ENCODE results near the gene NDUFB10.

Gene NDUFB10

DNA sequence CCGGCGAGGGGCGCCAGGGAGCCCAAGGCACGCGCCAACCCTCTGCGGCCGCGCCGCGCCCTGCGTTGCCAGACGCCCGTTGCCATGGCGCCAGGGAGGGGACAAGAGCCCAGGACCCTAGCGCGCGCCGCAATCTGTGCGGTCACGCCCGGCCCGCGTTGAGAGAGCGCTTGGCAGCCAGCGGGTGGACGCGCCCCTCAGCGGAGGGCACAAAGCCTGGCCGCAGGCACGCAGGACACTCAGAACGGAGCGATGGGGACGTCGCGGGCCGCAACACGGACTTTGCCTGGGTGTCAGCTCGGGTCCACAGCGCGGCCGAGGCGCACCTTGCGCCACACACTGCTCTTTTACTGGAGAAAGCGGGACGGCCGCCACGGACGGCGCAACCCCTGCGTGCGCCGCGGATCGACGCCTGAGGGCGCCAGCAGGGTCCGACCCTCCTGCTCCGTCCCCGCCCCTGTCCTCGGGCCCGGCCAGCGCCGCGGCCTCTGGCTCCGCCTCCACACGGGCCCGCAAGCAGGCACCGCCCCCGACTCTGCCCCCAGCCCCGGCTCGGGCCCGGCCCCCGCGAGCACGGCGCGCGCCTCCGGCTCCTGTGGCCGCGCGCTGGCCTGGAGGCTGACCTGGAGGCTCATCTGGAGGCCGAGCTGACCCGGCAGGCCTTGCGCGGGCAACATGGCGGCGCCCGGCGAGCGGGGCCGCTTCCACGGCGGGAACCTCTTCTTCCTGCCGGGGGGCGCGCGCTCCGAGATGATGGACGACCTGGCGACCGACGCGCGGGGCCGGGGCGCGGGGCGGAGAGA is 24.4 kb downstream of the NDUFB10 start, which contains the start of gene GFER:
TSS of gene GFER (plus strand) at position 650 of the 803 bp plus-strand sequence. CDS start at position 676, 26 bp downstream.
- H3K27ac ChIP-seq: peak within 1 kb of the TSS; percentile 81
- TF ChIP-seq, protein P1, sequence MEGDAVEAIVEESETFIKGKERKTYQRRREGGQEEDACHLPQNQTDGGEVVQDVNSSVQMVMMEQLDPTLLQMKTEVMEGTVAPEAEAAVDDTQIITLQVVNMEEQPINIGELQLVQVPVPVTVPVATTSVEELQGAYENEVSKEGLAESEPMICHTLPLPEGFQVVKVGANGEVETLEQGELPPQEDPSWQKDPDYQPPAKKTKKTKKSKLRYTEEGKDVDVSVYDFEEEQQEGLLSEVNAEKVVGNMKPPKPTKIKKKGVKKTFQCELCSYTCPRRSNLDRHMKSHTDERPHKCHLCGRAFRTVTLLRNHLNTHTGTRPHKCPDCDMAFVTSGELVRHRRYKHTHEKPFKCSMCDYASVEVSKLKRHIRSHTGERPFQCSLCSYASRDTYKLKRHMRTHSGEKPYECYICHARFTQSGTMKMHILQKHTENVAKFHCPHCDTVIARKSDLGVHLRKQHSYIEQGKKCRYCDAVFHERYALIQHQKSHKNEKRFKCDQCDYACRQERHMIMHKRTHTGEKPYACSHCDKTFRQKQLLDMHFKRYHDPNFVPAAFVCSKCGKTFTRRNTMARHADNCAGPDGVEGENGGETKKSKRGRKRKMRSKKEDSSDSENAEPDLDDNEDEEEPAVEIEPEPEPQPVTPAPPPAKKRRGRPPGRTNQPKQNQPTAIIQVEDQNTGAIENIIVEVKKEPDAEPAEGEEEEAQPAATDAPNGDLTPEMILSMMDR (conservative IDR thresholded peaks at IDR 0.05): peak; percentile 51

DNA sequence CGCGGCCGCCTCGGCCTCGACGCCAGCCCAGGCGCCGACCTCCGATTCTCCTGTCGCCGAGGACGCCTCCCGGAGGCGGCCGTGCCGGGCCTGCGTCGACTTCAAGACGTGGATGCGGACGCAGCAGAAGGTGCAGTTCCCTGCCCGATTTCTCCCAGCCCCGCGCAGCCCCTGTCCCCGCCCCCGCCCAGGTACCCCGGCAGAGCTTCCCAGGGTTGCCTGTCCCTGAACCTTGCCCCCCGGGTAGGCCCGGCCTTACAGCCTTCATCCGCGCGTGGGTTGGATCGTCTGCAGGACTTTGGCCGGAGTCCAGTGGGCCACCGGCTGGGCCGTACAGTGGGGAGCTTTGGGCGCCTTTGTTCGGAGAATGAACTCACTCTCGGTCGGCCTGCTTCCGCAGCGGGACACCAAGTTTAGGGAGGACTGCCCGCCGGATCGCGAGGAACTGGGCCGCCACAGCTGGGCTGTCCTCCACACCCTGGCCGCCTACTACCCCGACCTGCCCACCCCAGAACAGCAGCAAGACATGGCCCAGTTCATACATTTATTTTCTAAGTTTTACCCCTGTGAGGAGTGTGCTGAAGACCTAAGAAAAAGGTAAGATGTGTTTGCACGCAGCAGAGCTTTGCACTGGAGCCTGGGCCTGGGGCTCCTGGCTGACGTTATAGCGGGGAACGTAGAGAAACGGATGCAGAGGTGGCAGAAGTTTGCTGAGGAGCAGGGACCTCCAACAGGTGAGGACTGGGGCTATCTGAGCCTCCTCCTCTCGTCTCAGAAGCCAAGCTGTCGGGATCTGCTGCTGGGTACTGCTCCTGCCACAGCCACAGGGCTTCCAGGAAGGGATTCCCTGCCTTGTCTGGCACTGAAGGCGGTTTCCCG is 25.2 kb downstream of the NDUFB10 start:
- TF ChIP-seq, protein P1 (conservative IDR thresholded peaks at IDR 0.05): no peak
- H3K27ac ChIP-seq: peak overlapping the region; percentile 81

DNA sequence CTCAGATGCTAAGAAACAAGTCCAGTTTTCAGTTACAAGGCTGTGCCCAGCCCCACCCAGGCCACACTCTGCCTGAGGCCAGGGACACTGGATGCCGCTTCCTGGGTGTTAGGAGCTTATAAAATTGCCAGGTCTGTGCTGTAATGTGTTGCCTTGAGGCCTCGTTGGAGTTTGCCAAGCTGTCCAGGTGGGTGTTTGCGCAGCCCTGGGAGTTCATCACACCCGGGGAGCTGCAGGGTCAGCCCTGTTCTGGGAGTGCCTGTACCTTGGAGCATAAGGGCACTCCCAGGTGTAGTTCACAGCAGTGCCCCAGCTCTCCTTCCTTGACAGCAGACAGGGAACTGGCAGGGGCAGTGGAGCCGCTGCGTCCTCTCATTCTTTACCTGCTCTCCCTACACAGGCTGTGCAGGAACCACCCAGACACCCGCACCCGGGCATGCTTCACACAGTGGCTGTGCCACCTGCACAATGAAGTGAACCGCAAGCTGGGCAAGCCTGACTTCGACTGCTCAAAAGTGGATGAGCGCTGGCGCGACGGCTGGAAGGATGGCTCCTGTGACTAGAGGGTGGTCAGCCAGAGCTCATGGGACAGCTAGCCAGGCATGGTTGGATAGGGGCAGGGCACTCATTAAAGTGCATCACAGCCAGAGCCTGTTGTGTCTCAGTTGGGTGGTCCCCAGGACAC is 26.3 kb downstream of the NDUFB10 start:
- TF ChIP-seq, protein P1 (conservative IDR thresholded peaks at IDR 0.05): no peak
- H3K27ac ChIP-seq: peak overlapping the region; percentile 81; the same call in 1 of the 2 replicates

GRCh38 chr16:1987198-1987597 is 27.9 kb downstream of the NDUFB10 start:
- H3K27ac ChIP-seq: no peak overlapping the region
- TF ChIP-seq, protein P1 (conservative IDR thresholded peaks at IDR 0.05): no peak

DNA sequence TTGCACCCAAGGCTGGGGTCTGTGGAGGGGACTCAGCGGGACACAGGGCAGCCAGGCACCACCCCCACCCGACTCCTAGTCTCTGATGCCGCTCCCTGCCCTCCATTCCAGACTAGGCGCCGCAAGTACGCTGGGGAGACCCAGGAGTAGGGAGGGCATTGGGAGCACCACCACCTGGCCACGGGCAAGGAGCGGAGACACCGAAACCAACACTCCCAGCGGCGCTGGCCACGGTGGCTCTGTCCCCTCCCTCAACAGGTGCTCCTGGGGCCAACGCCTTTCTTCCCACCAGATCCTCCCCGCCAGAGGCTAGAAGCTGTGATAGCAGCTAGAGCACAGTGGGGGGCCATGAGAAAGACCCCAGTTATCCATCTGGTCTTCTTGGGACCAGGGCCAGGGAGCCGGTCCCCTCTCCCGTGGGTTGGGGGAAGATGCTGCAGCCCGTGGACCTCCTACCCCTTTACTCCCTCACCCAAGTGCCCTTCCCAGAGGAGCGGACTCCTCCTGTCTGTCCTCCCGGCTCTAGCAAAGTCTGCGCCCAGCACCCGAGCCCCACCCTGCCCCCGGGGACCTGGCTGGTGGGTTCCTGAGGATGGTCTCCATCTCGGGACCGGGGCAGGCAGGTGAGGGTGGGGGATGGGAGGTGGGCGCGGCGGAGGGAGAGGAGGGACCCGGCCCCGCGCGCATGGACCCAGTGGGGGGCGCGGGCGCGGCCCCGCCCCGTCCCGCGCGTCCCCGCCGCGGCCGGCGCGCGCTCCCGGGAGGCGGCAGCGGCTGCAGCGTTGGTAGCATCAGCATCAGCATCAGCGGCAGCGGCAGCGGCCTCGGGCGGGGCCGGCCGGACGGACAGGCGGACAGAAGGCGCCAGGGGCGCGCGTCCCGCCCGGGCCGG is 30.1 kb downstream of the NDUFB10 start, which contains the start of gene SYNGR3:
TSS of gene SYNGR3 (plus strand) at position 762 of the 892 bp plus-strand sequence. CDS start 133 bp downstream, outside the sequence.
- H3K27ac ChIP-seq: peak within 1 kb of the TSS; percentile 13; the same call in 1 of the 2 replicates
- TF ChIP-seq, protein P1 (conservative IDR thresholded peaks at IDR 0.05): no peak

DNA sequence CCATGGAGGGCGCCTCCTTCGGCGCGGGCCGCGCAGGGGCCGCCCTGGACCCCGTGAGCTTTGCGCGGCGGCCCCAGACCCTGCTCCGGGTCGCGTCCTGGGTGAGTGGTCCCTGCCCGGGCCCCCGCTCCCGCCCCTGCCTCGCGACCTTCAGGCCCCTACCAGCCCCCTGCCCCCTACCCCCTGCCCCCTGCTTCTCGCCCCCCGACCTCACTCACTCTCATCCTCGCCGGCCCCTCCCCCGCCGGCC is 30.7 kb downstream of the NDUFB10 start:
- H3K27ac ChIP-seq: peak overlapping the region; percentile 13; the same call in 1 of the 2 replicates
- TF ChIP-seq, protein P1 (conservative IDR thresholded peaks at IDR 0.05): no peak

Measured in VCaP (cell line).